Esophagus muscularis mucosa (tissue), 4 donors: ENCODE measurements around the gene HS1BP3. TPM values are rescaled to one million over a fixed set of nuclear protein-coding genes. Genes with fewer than 3 reads are reported as not detected.
A peak's percentile ranks its signal among the peaks of the same experiment; 100 is the strongest.

Experiments used
- DNase-seq: peaks from one replicate; pipeline ENCODE4 v3.0.0-alpha.2; 2017; ENCODE audit errors: extremely low spot score
- H3K27ac ChIP-seq, 4 donors: fragments of 200-600 bp; sonication (generic); replicated peaks in 1 of 4; 1 replicate in 3 of 4; 2 replicates in 1 of 4; pipeline ENCODE4 v1.5.1; 2016 to 2019; ENCODE audit warnings: mild to moderate bottlenecking in 1 of 4
- H3K27me3 ChIP-seq, 4 donors: fragments of 200-600 bp; sonication (generic); one replicate each; pipeline versions ENCODE4 v1.5.1 to v1.6.0; 2016 to 2019
- H3K36me3 ChIP-seq, 4 donors: fragments of 200-600 bp; sonication (generic); one replicate each; pipeline ENCODE4 v1.5.1; 2016 to 2019
- H3K4me1 ChIP-seq, 4 donors: fragments of 200-600 bp; sonication (generic); one replicate each; pipeline ENCODE4 v1.5.1; 2016 to 2019
- H3K4me3 ChIP-seq, 4 donors: fragments of 200-600 bp; sonication (generic); 1 replicate in 2 of 4; 2 replicates in 2 of 4; pipeline ENCODE4 v1.5.1; 2016 to 2019; ENCODE audit warnings: mild to moderate bottlenecking in 4 of 4, moderate library complexity in 1 of 4
- H3K9me3 ChIP-seq, 4 donors: fragments of 200-600 bp; sonication (generic); 1 replicate in 3 of 4; 2 replicates in 1 of 4; pipeline ENCODE4 v1.5.1; 2016 to 2019
- EP300 ChIP-seq: sonication (generic); formaldehyde crosslinking; IDR thresholded peaks from one replicate; pipeline ENCODE4 v1.6.1; 2017; ENCODE audit warnings: antibody characterized with exemption
- POLR2A ChIP-seq: fragments of 450-650 bp; IDR thresholded peaks from one replicate; pipeline ENCODE4 v1.6.1; 2017; ENCODE audit warnings: antibody characterized with exemption, moderate library complexity, mild to moderate bottlenecking, low read depth
- POLR2AphosphoS5 ChIP-seq, 2 donors: sonication (generic); formaldehyde crosslinking; IDR thresholded peaks; one replicate each; pipeline ENCODE4 v1.6.1; 2017; ENCODE audit warnings: antibody characterized with exemption in 2 of 2
- WGBS: methylation state at CpG from one replicate; pipeline ENCODE4 v1.1.5; 2018; 5-methylcytosine and 5-hydroxymethylcytosine counted together
- intact Hi-C: fragments of 100-400 bp; cut with DNase I; formaldehyde crosslinking; loops from one replicate; pipeline ENCODE4 v1.15.1; 2023
- total RNA-seq, 4 donors: library from RNA; depleted of rRNA; stranded (reverse); fragments of >200 nt; gene quantifications; one replicate each; pipeline versions ENCODE4 v1.1.0 to v1.2.1, GENCODE V29; 2016
- TF ChIP-seq, protein P1 (sequence below), 3 experiments: fragments of 200-600 bp in 2 of 3; fragments of 450-650 bp in 1 of 3; sonication (generic) in 2 of 3; IDR thresholded peaks; one replicate each; pipeline ENCODE4 v1.5.1; 2017 to 2019; ENCODE audit warnings: antibody characterized with exemption in 3 of 3, mild to moderate bottlenecking in 2 of 3, moderate library complexity in 1 of 3

HS1BP3 gene
- total RNA-seq, 4 donors from 2014 or later: 42.6 to 95.6 (median 60.0) TPM

DNA sequence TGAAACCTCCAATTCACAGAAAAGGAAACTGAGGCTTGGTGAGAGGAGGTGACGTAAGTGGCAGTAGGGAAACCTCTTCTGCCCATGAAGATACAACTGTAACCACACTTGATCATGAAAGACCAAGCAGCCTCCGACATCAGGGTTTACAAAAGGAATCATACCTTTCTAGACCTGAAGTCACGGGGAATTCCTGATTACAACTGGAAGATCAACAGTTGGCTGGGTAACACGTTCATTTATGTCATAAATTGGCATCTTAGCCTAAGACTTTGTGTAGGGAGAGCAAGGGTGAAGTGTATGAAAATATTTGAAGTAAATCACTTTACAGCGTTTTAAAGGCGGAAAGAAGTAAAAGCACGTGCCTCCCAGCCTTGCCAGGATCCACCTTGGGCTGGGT lies 922 bp downstream of the HS1BP3 start:
- Histone ChIP-seq H3K36me3 (peaks cover 0 to 22% (median 17%) of the 10 kb centered on the region in 4 donors), H3K27me3 (no peaks in the 10 kb centered on the region), H3K9me3 (no peaks in the 10 kb centered on the region), H3K27ac (peak overlapping the region; percentile 93 to 98 (median 98)), H3K4me1 (peaks cover 28 to 59% (median 56%) of the 10 kb centered on the region in 4 donors), H3K4me3 (peak overlapping the region; percentile 76 to 96 (median 90))
- 50% methylated on average over 7 of the region's 7 CpGs for WGBS
- no peak for DNase-seq
- TF ChIP-seq EP300: no peak
- TF ChIP-seq POLR2AphosphoS5 (IDR thresholded peaks at IDR 0.05): no peak
- TF ChIP-seq, protein P1, sequence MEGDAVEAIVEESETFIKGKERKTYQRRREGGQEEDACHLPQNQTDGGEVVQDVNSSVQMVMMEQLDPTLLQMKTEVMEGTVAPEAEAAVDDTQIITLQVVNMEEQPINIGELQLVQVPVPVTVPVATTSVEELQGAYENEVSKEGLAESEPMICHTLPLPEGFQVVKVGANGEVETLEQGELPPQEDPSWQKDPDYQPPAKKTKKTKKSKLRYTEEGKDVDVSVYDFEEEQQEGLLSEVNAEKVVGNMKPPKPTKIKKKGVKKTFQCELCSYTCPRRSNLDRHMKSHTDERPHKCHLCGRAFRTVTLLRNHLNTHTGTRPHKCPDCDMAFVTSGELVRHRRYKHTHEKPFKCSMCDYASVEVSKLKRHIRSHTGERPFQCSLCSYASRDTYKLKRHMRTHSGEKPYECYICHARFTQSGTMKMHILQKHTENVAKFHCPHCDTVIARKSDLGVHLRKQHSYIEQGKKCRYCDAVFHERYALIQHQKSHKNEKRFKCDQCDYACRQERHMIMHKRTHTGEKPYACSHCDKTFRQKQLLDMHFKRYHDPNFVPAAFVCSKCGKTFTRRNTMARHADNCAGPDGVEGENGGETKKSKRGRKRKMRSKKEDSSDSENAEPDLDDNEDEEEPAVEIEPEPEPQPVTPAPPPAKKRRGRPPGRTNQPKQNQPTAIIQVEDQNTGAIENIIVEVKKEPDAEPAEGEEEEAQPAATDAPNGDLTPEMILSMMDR (IDR thresholded peaks at IDR 0.05): no peak
- intact Hi-C loops: no loop called here

DNA sequence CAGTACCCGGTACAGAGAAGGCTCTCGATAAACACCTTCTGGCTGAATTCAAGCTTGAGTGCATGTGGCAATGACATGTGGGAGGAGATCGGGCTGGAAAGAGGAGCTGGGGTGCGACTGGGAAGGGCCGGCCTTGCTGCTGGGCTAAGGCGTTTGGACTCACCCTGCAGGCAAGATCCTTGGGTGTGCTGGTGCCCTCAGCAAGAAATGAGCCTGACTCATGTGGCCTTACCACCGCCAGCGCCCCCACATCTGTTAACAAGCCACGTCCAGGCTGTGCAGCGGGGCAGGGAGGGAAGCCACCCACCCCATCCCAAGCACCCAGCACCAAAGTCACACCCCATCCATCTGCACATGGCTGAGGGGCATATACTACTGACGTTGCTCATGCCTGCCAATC lies 1.3 kb downstream of the HS1BP3 start:
- Histone ChIP-seq H3K9me3 (no peaks in the 10 kb centered on the region), H3K27me3 (no peaks in the 10 kb centered on the region), H3K36me3 (peaks cover 0 to 26% (median 21%) of the 10 kb centered on the region in 4 donors), H3K4me1 (peaks cover 28 to 59% (median 56%) of the 10 kb centered on the region in 4 donors), H3K27ac (peak overlapping the region; percentile 93 to 98 (median 98)), H3K4me3 (peak overlapping the region; percentile 76 to 96 (median 90))
- TF ChIP-seq POLR2A (no peak), POLR2AphosphoS5 (IDR thresholded peaks at IDR 0.05) (peak in 1 of 2 donors; percentile 28)
- no peak for DNase-seq
- WGBS: 71% methylated on average over 7 of the region's 11 CpGs
- intact Hi-C loops: no loop called here

DNA sequence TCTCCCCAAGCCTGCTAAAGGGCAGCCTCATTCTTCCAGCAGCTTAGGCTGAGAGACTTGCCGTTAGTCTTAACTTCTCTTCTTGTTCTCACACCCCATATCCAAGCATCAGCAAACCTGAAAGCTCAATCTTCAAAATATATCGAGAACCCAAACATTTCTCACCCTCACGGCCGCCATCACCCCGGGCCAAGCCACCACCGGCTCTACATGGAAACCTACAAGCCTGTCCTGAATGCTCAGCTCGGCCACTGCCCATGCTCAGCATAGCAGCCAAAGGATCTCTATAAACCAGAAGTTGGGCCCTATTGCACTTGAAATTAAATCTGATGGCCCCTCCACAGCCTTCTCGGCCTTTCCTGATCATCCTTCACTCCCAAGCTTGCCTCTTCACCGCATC lies 2.1 kb downstream of the HS1BP3 start:
- Histone ChIP-seq H3K36me3 (peaks cover 0 to 33% (median 29%) of the 10 kb centered on the region in 4 donors), H3K27me3 (no peaks in the 10 kb centered on the region), H3K4me3 (peak overlapping the region; percentile 76 to 96 (median 90)), H3K4me1 (peaks cover 28 to 59% (median 56%) of the 10 kb centered on the region in 4 donors), H3K27ac (peak overlapping the region; percentile 93 to 98 (median 98)), H3K9me3 (no peaks in the 10 kb centered on the region)
- 93% methylated on average over 9 of the region's 9 CpGs for WGBS
- no peak for DNase-seq
- intact Hi-C loops: no loop called here
- no peak for TF ChIP-seq EP300
- TF ChIP-seq, protein P1 (IDR thresholded peaks at IDR 0.05): no peak
- no peak for TF ChIP-seq POLR2AphosphoS5 (IDR thresholded peaks at IDR 0.05)
- no peak for TF ChIP-seq POLR2A

DNA sequence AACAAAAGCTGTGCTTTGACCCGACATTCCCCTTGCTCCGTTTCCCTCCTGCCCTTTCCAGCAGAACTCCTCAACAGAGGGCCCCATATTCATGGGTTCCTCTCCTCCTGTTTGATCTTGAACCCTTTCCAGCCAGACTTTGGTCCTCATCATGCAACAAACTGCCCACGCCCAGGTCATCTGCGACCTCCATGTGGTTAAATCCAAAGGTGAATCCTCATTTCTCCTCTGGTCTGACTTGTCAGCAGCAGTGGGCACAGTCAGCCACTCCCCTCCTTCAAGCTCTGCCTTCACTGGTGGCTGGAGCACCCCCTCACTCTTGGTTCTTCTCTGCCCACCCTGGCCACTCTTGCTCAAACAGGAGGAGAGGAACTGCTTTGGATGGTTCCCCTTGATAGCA lies 2.7 kb downstream of the HS1BP3 start:
- intact Hi-C loops: no loop called here
- WGBS: 95% methylated on average over 4 of the region's 4 CpGs
- no peaks in the 10 kb centered on the region for H3K9me3 ChIP-seq

DNA sequence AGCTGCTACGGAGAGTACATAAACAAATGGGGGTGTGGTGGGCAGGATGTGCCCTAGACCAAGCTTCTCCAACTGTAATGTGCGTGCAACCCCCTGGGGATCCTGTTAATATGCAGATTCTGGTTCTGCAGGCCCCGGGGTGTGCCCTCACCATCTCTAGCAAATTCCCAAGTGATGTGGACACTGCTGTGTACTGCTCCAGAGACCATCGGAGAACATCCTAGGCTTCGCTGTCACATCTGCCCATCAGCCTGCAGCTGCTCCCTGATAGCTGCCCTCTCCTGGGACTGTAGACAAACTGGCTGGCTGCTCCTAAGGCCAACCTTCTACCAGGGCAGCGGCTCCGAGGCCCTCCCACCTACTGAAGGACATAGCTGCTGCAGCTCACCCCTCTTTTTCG lies 3.2 kb downstream of the HS1BP3 start:
- H3K27me3 ChIP-seq: no peaks in the 10 kb centered on the region
- H3K36me3 ChIP-seq: peaks cover 10 to 44% (median 40%) of the 10 kb centered on the region in 4 donors
- peak overlapping the region; percentile 43 to 98 (median 78) for H3K27ac ChIP-seq
- no peak for DNase-seq
- no peaks in the 10 kb centered on the region for H3K9me3 ChIP-seq
- TF ChIP-seq, protein P1 (IDR thresholded peaks at IDR 0.05): no peak
- TF ChIP-seq POLR2AphosphoS5 (IDR thresholded peaks at IDR 0.05) (no peak), POLR2A (no peak), EP300 (no peak)
- no peak overlapping the region for H3K4me3 ChIP-seq
- H3K4me1 ChIP-seq: peaks cover 28 to 66% (median 59%) of the 10 kb centered on the region in 4 donors
- intact Hi-C loops: no loop called here
- WGBS: 97% methylated on average over 7 of the region's 8 CpGs

More for the DNA sequence above, 2.7 kb downstream of the HS1BP3 start:
- H3K4me1 ChIP-seq: peaks cover 28 to 62% (median 56%) of the 10 kb centered on the region in 4 donors
- TF ChIP-seq POLR2A (no peak), EP300 (no peak), POLR2AphosphoS5 (IDR thresholded peaks at IDR 0.05) (no peak)
- TF ChIP-seq, protein P1 (IDR thresholded peaks at IDR 0.05): no peak
- H3K27ac ChIP-seq: peak overlapping the region; percentile 43 to 98 (median 98)
- no peak overlapping the region for H3K4me3 ChIP-seq
- H3K27me3 ChIP-seq: no peaks in the 10 kb centered on the region
- DNase-seq: no peak
- H3K36me3 ChIP-seq: peaks cover 5 to 40% (median 35%) of the 10 kb centered on the region in 4 donors
